Kidney epithelial cell (primary cell): ENCODE results near the gene MDFIC2. TPM values are rescaled to one million over a fixed set of nuclear protein-coding genes. Genes with fewer than 3 reads are reported as not detected.

Source experiments
- DNase-seq: peaks from one replicate; pipeline ENCODE4 v3.0.0-alpha.2; 2010; ENCODE audit warnings: low read depth
- H3K27me3 ChIP-seq: 2 replicates; pipeline ENCODE4 v1.6.0; 2011; ENCODE audit warnings: low read length; ENCODE audit not compliant: control insufficient read depth, insufficient read depth
- H3K36me3 ChIP-seq: 2 replicates; pipeline ENCODE4 v1.5.1; 2011; ENCODE audit warnings: low read length; ENCODE audit not compliant: control insufficient read depth, insufficient read depth
- H3K4me3 ChIP-seq: 2 replicates; pipeline ENCODE4 v1.5.1; 2011; ENCODE audit warnings: low read depth, mild to moderate bottlenecking, control low read depth, low read length
- CTCF ChIP-seq: IDR thresholded peaks from 2 replicates; pipeline ENCODE4 v1.5.1; 2011; ENCODE audit warnings: mild to moderate bottlenecking, moderate library complexity, low read length, control low read depth, inconsistent platforms; ENCODE audit not compliant: insufficient read depth, poor library complexity, severe bottlenecking
- total RNA-seq: library from RNA; depleted of rRNA; stranded (reverse); fragments of >200 nt; gene quantifications from 2 replicates; pipeline ENCODE4 v1.2.3, GENCODE V29; 2015

The MDFIC2 gene
- total RNA-seq, 1 donor from 2014 or later: not detected

GRCh38 chr3:70277304-70277703 is 35.1 kb downstream of the MDFIC2 start:
- Histone ChIP-seq H3K4me3 (no peak overlapping the region), H3K27me3 (no peaks in the 10 kb centered on the region), H3K36me3 (no peaks in the 10 kb centered on the region)
- no peak for TF ChIP-seq CTCF
- no peak for DNase-seq

- no peaks in the 10 kb centered on the region for H3K27me3 ChIP-seq
- H3K36me3 ChIP-seq: no peaks in the 10 kb centered on the region
- DNase-seq: no peak
- no peak for TF ChIP-seq CTCF
- H3K4me3 ChIP-seq: no peak overlapping the region
Measured at GRCh38 chr3:70276901-70277300, 35.5 kb downstream of the MDFIC2 start.

DNA sequence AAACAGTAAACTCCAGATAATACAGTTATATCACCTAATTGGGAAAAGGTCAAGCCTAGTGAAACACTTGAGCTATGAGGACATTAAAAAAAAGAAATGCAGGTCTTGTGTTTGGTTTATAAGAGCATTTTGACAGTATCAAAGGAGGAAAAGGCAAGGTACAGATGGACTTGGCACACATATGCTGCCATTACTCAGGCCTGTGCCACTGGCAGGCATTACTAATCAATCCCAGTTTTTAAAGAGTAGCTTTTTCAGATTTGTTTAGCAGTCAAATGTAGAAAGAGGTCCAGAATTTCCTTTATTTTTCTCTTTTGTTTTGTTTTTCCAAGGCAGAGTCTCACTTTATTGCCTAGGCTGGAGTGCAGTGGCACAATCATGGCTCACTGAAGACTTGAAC is 38.9 kb downstream of the MDFIC2 start:
- no peak overlapping the region for H3K4me3 ChIP-seq
- DNase-seq: no peak
- TF ChIP-seq CTCF: no peak
- no peaks in the 10 kb centered on the region for H3K36me3 ChIP-seq
- no peaks in the 10 kb centered on the region for H3K27me3 ChIP-seq

DNA sequence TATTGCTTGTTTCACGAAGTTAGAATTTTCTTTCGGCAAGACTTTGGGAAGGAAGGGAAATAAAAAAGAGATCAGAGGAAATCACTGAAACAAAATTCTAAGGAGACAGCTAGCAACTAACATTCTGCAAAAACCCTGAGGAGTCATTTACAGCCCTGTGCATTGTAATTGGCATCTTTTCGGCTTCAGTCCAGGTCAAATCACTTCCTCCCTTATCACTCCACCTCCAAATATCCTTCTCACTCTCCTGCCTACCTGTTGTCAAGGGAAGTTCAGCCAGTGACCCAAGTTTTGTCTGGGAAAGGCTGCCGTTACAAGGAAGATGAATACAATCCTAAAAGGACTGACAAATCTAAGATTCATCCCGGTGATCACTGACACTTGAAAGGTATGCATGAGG is 39.6 kb downstream of the MDFIC2 start:
- no peak for DNase-seq
- Histone ChIP-seq H3K4me3 (no peak overlapping the region), H3K36me3 (no peaks in the 10 kb centered on the region), H3K27me3 (no peaks in the 10 kb centered on the region)
- TF ChIP-seq CTCF: no peak

GRCh38 chr3:70264122-70264780 is 48.2 kb downstream of the MDFIC2 start:
- no peaks in the 10 kb centered on the region for H3K27me3 ChIP-seq
- no peak for TF ChIP-seq CTCF
- no peaks in the 10 kb centered on the region for H3K36me3 ChIP-seq
- DNase-seq: peak; percentile 58
- H3K4me3 ChIP-seq: no peak overlapping the region

DNA sequence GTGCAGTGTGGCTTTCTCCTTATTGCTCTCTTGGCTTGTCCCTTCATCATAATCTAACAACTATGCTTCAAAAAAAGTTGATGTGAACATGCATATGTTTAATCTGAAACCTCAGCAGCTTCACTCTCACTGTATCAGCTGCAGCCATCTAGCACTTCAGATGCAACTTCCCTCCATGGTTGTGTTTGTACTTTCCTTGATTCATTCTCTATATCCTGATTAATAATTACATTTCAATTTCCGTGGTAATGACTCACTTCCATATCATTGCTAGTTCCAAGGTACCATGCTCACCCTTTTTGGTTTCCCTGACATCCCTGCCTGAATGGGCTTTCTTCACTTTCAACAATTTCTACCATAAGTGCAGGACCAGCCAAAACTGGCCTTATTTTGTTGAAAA is 51.2 kb downstream of the MDFIC2 start:
- Histone ChIP-seq H3K27me3 (no peaks in the 10 kb centered on the region), H3K36me3 (no peaks in the 10 kb centered on the region), H3K4me3 (no peak overlapping the region)
- no peak for DNase-seq
- TF ChIP-seq CTCF: no peak
